LNCaP clone FGC (cell line): ENCODE measurements around the gene RIBC2.

Experiments used
- DNase-seq: peaks from one replicate; pipeline ENCODE4 v3.0.0-alpha.2; 2011; ENCODE audit warnings: low read depth
- H3K4me3 ChIP-seq: 2 replicates; pipeline ENCODE4 v1.5.1; 2011; ENCODE audit warnings: mild to moderate bottlenecking, low read depth, low read length, control low read depth
- CTCF ChIP-seq: IDR thresholded peaks from 2 replicates; pipeline ENCODE4 v1.5.1; 2012; ENCODE audit warnings: mild to moderate bottlenecking; ENCODE audit not compliant: control insufficient read depth, insufficient read depth; ENCODE audit errors: extremely low read depth

The RIBC2 gene

GRCh38 chr22:45450101-45450785 is 36.8 kb downstream of the RIBC2 start:
- TF ChIP-seq CTCF: no peak
- no peak overlapping the region for H3K4me3 ChIP-seq
- no peak for DNase-seq

GRCh38 chr22:45450921-45451651 is 37.6 kb downstream of the RIBC2 start:
- no peak for DNase-seq
- TF ChIP-seq CTCF: no peak
- H3K4me3 ChIP-seq: no peak overlapping the region

DNA sequence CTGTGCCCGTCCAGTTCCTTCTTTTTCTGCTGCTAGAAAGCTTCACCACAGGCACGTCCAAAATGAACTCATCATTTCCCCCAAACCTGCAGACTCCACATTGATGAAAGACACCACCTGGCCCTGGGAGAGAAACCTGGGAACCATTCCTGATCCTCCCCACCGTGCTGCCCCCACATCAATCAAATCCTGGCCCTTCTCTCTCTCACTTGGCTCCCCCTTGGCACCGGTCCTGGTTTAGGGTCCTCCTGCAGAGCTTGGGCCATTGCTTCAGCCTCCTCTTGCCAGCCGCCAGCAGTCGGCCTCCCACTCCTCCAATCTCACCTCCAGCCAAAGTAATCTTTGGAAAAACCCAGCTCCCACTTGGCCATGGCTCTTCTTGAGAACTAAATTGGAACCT is 38.5 kb downstream of the RIBC2 start:
- no peak for TF ChIP-seq CTCF
- no peak overlapping the region for H3K4me3 ChIP-seq
- no peak for DNase-seq

GRCh38 chr22:45452565-45453379 is 39.3 kb downstream of the RIBC2 start:
- TF ChIP-seq CTCF: no peak
- no peak overlapping the region for H3K4me3 ChIP-seq
- DNase-seq: no peak

GRCh38 chr22:45453764-45454163 is 40.3 kb downstream of the RIBC2 start:
- no peak for DNase-seq
- no peak for TF ChIP-seq CTCF

DNA sequence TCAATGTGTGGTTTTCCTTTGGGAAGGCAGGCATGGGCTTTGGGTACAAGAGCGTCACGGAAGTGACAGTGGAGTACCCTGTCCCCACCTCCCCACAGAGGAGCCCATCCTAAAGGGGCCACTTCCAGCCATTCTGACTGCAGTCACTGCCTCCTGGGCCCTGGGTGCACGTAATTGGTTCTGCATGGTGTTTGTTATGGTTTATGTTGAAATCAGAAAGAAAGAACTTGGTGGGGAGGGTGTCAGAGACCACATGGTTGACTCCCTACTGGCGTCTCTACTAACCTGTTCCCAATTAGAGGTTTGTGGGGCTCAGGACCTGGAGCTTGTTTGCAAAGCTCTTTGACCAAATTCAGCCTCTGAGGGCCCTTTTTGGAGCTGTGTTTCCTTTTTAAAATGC is 40.8 kb downstream of the RIBC2 start:
- no peak overlapping the region for H3K4me3 ChIP-seq
- TF ChIP-seq CTCF: no peak
- no peak for DNase-seq

More at GRCh38 chr22:45453764-45454163, 40.3 kb downstream of the RIBC2 start:
- H3K4me3 ChIP-seq: no peak overlapping the region
